ENCODE measurements around the gene NBPF1. TPM values are rescaled to one million over a fixed set of nuclear protein-coding genes. Genes with fewer than 3 reads are reported as not detected.

The NBPF1 gene
- total and polyA plus RNA-seq, 9 of the 15 experiments (the other 6 are each of a cell fraction or from before 2014, with no cell fraction given) = 5.2 to 42.6 (median 24.1) TPM

- peak; percentile 70 for TF ChIP-seq HNRNPK (IDR thresholded peaks at IDR 0.05; ENCODE audit: low read depth, low read length, poor library complexity, severe bottlenecking)
- no peak for TF ChIP-seq KLF16 (IDR thresholded peaks at IDR 0.05)
- TF ChIP-seq E4F1 (CRISPR knock-in tag; IDR thresholded peaks at IDR 0.05; ENCODE audit: borderline replicate concordance) = no peak
- TF ChIP-seq HMGXB4 (CRISPR knock-in tag; IDR thresholded peaks at IDR 0.05) = no peak
- TF ChIP-seq TOE1 (IDR thresholded peaks at IDR 0.05; ENCODE audit: borderline replicate concordance) = no peak
- no peak for TF ChIP-seq TOE1 (CRISPR knock-in tag; IDR thresholded peaks at IDR 0.05; ENCODE audit: borderline replicate concordance, low read depth)
- TF ChIP-seq ETS1 (conservative IDR thresholded peaks at IDR 0.05; ENCODE audit: control insufficient read depth, low read depth, low read length) = no peak
- TF ChIP-seq HNRNPH1 (optimal IDR thresholded peaks at IDR 0.05; ENCODE audit: low read depth, low read length) = no peak
- no peak for TF ChIP-seq RBM22 (IDR thresholded peaks at IDR 0.05; ENCODE audit: low read depth, low read length, poor library complexity, severe bottlenecking)
- TF ChIP-seq ZNF551 (CRISPR knock-in tag; IDR thresholded peaks at IDR 0.05) = no peak
- no peak for TF ChIP-seq SMAD4 (CRISPR knock-in tag; conservative IDR thresholded peaks at IDR 0.05)
These were observed 4.6 kb upstream of the NBPF1 start (continued) for GRCh38 chr1:16617778-16618580.
